Endometrium (tissue), 2 donors: ENCODE results near the gene CASK.
A peak's percentile ranks its signal among the peaks of the same experiment; 100 is the strongest.
"Not testable (repeated sequence)": the region's sequence is repeated elsewhere in the genome, so short reads cannot be mapped to it uniquely, and the experiment has no call there.

Source experiments
- FAIRE-seq: peaks from 2 replicates; lab custom pipeline; 2012; peaks lifted over from hg19 to GRCh38; lab: Jason Lieb, UNC
- donor health status: control.
- donor health status: control.

The CASK gene

GRCh38 chrX:41689711-41690110, 233.6 kb downstream of the CASK start:
- no peak for FAIRE-seq

- no peak for FAIRE-seq
Observed at GRCh38 chrX:41688835-41689234, 234.5 kb downstream of the CASK start, which contains the start of gene GPR34. Gene GPR34, plus strand, starts transcription at chrX:41688973. Its CDS starts 6,661 bp downstream, at chrX:41695634.

- no peak for FAIRE-seq
Observed at GRCh38 chrX:41688156-41688555, 235.2 kb downstream of the CASK start.

- FAIRE-seq, result no peak
Observed at GRCh38 chrX:41686788-41687187, 236.6 kb downstream of the CASK start.

GRCh38 chrX:41684940-41685339, 238.4 kb downstream of the CASK start:
- FAIRE-seq, result no peak

- no peak for FAIRE-seq
Observed at GRCh38 chrX:41684138-41684537, 239.2 kb downstream of the CASK start.

- FAIRE-seq, result peak; percentile 67
Observed at GRCh38 chrX:41677183-41678060, 245.9 kb downstream of the CASK start.

- not testable (repeated sequence) for FAIRE-seq
Observed at GRCh38 chrX:41676361-41676760, 247.0 kb downstream of the CASK start.

GRCh38 chrX:41672643-41673042, 250.7 kb downstream of the CASK start:
- FAIRE-seq, result no peak

- no peak for FAIRE-seq
Observed at GRCh38 chrX:41671082-41671481, 252.3 kb downstream of the CASK start.

- no peak for FAIRE-seq
Observed at GRCh38 chrX:41670112-41670511, 253.2 kb downstream of the CASK start.

- FAIRE-seq, result no peak
Observed at GRCh38 chrX:41667631-41668030, 255.7 kb downstream of the CASK start.

GRCh38 chrX:41666251-41666650, 257.1 kb downstream of the CASK start:
- FAIRE-seq, result no peak

- FAIRE-seq, result no peak
Observed at GRCh38 chrX:41665686-41666085, 257.7 kb downstream of the CASK start.

- no peak for FAIRE-seq
Observed at GRCh38 chrX:41664908-41665307, 258.4 kb downstream of the CASK start.

GRCh38 chrX:41664375-41664901, 258.9 kb downstream of the CASK start:
- FAIRE-seq, result no peak

- no peak for FAIRE-seq
Observed at GRCh38 chrX:41661366-41662095, 261.8 kb downstream of the CASK start.

- FAIRE-seq, result no peak
Observed at GRCh38 chrX:41655631-41656030, 267.7 kb downstream of the CASK start.

GRCh38 chrX:41655101-41655500, 268.3 kb downstream of the CASK start:
- FAIRE-seq, result no peak

GRCh38 chrX:41653125-41653524, 270.2 kb downstream of the CASK start:
- FAIRE-seq, result no peak

GRCh38 chrX:41646201-41646600, 277.2 kb downstream of the CASK start:
- FAIRE-seq, result not testable (repeated sequence)

GRCh38 chrX:41634284-41634683, 289.1 kb downstream of the CASK start:
- no peak for FAIRE-seq

- FAIRE-seq, result no peak
Observed at GRCh38 chrX:41630091-41630490, 293.3 kb downstream of the CASK start.
